Thoracic aorta (tissue), 2 donors: ENCODE results near the gene DCAF8L1. TPM values are rescaled to one million over a fixed set of nuclear protein-coding genes. Genes with fewer than 3 reads are reported as not detected.
"Not testable (repeated sequence)": the region's sequence is repeated elsewhere in the genome, so short reads cannot be mapped to it uniquely, and the experiment has no call there.

Source experiments
- ATAC-seq: fragments of 150-250 bp; one replicate; pipeline ENCODE4 v1.8.0; 2017; ENCODE audit warnings: low read depth; ENCODE audit not compliant: insufficient number of reproducible peaks, low FRiP score
- DNase-seq: peaks from one replicate; pipeline ENCODE4 v3.0.0-alpha.2; 2020; ENCODE audit warnings: low spot score
- H3K27ac ChIP-seq, 2 donors: fragments of 200-600 bp; sonication (generic); 1 replicate in 1 of 2; 2 replicates in 1 of 2; pipeline ENCODE4 v1.5.1; 2016; ENCODE audit warnings: mild to moderate bottlenecking in 2 of 2, moderate library complexity in 2 of 2
- H3K27me3 ChIP-seq: fragments of 200-600 bp; sonication (generic); replicated peaks from 2 replicates; pipeline ENCODE4 v1.6.0; 2016; ENCODE audit warnings: mild to moderate bottlenecking; ENCODE audit not compliant: insufficient read depth
- H3K36me3 ChIP-seq: fragments of 200-600 bp; sonication (generic); one replicate; pipeline ENCODE4 v1.5.1; 2016
- H3K4me1 ChIP-seq, 2 donors: fragments of 200-600 bp; sonication (generic); 1 replicate in 1 of 2; 2 replicates in 1 of 2; pipeline versions ENCODE4 v1.5.1 to v1.6.0; 2016; ENCODE audit warnings: low read depth in 2 of 2, mild to moderate bottlenecking in 1 of 2; ENCODE audit not compliant: control insufficient read depth in 1 of 2
- H3K4me3 ChIP-seq: fragments of 200-600 bp; sonication (generic); 2 replicates; pipeline ENCODE4 v1.5.1; 2016; ENCODE audit warnings: mild to moderate bottlenecking
- H3K9me3 ChIP-seq: fragments of 200-600 bp; sonication (generic); 2 replicates; pipeline ENCODE4 v1.5.1; 2016
- total RNA-seq, 2 donors: library from RNA; depleted of rRNA; stranded (reverse); fragments of >200 nt; gene quantifications; one replicate each; pipeline versions ENCODE4 v1.1.0 to v1.2.3, GENCODE V29; 2016
- TF ChIP-seq, protein P1 (sequence below): fragments of 200-600 bp; sonication (generic); IDR thresholded peaks from one replicate; pipeline ENCODE4 v1.5.1; 2019; ENCODE audit warnings: antibody characterized with exemption

DCAF8L1 gene
- total RNA-seq, 2 donors from 2014 or later = not detected

DNA sequence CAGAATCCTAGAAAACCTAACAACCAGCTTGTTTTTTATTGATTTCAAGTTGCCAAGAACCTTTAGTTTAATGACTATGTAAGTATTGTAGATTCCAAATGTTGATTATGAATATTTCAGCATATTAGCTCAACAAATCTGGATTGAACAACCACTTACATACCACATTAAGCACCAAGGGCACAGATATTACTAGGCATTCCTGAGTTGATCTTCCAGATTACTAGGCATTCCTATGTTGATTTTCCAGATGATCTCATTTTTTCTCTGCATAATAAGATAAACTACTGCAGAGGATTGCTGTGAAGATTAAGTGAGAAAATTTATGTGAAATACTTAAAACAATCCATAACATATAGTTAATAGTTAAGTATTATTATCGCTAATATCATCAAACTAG, 17.4 kb upstream of the DCAF8L1 start:
- ATAC-seq (no peak), DNase-seq (no peak)
- Histone ChIP-seq H3K36me3 (no peaks in the 10 kb centered on the region), H3K4me1 (no peaks in the 10 kb centered on the region), H3K9me3 (no peaks in the 10 kb centered on the region), H3K27me3 (no peaks in the 10 kb centered on the region), H3K4me3 (no peak overlapping the region), H3K27ac (no peak overlapping the region)
- TF ChIP-seq, protein P1, sequence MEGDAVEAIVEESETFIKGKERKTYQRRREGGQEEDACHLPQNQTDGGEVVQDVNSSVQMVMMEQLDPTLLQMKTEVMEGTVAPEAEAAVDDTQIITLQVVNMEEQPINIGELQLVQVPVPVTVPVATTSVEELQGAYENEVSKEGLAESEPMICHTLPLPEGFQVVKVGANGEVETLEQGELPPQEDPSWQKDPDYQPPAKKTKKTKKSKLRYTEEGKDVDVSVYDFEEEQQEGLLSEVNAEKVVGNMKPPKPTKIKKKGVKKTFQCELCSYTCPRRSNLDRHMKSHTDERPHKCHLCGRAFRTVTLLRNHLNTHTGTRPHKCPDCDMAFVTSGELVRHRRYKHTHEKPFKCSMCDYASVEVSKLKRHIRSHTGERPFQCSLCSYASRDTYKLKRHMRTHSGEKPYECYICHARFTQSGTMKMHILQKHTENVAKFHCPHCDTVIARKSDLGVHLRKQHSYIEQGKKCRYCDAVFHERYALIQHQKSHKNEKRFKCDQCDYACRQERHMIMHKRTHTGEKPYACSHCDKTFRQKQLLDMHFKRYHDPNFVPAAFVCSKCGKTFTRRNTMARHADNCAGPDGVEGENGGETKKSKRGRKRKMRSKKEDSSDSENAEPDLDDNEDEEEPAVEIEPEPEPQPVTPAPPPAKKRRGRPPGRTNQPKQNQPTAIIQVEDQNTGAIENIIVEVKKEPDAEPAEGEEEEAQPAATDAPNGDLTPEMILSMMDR = no peak

DNA sequence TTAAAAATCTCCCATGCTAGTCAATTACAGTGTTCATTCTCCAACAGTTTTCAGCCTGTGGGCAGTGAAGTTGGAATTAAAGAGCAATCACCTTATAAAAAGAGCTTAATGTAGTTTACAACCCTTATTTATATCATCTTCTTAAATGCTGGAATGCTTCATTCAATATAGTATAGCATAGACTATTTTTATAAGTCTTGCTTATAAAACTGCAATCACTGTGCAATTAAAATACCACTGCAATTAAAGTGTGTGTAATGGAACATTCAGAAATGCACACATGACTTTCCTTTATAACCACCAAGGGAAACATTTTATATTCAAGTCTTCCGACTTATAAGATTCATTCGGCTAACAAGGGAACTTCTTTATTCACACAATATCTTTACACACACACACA, 16.4 kb upstream of the DCAF8L1 start:
- DNase-seq (no peak), ATAC-seq (no peak)
- TF ChIP-seq, protein P1 = no peak
- Histone ChIP-seq H3K27ac (no peak overlapping the region), H3K4me1 (no peaks in the 10 kb centered on the region), H3K27me3 (no peaks in the 10 kb centered on the region), H3K9me3 (no peaks in the 10 kb centered on the region), H3K36me3 (no peaks in the 10 kb centered on the region), H3K4me3 (no peak overlapping the region)

- no peaks in the 10 kb centered on the region for H3K36me3 ChIP-seq
- TF ChIP-seq, protein P1 = no peak
- no peaks in the 10 kb centered on the region for H3K27me3 ChIP-seq
- no peaks in the 10 kb centered on the region for H3K9me3 ChIP-seq
- no peak overlapping the region for H3K4me3 ChIP-seq
- no peaks in the 10 kb centered on the region for H3K4me1 ChIP-seq
- no peak overlapping the region for H3K27ac ChIP-seq
- no peak for ATAC-seq
- no peak for DNase-seq
These were observed 14.9 kb upstream of the DCAF8L1 start for GRCh38 chrX:27996132-27996531.

DNA sequence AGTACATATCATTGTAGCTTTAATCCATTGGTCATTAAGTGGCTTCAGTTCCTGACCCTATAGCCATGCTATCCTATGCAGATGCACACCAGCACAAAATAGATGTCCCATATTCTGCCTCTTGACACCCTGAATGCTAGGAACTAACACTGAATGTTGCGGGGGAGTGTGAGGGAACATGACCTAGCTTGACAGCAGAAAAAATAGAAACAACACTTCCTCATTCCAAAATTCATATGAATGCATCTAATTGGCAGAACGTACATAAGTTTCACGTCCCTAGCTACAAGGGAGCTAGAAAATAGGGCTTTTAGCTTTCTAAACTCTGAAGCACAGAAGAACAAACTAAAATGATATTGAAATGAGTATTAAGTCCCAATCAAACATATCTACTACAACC, 14.4 kb upstream of the DCAF8L1 start:
- Histone ChIP-seq H3K27ac (no peak overlapping the region), H3K27me3 (no peaks in the 10 kb centered on the region), H3K4me1 (no peaks in the 10 kb centered on the region), H3K9me3 (no peaks in the 10 kb centered on the region), H3K36me3 (no peaks in the 10 kb centered on the region), H3K4me3 (no peak overlapping the region)
- DNase-seq = no peak
- TF ChIP-seq, protein P1 = no peak
- ATAC-seq = no peak

DNA sequence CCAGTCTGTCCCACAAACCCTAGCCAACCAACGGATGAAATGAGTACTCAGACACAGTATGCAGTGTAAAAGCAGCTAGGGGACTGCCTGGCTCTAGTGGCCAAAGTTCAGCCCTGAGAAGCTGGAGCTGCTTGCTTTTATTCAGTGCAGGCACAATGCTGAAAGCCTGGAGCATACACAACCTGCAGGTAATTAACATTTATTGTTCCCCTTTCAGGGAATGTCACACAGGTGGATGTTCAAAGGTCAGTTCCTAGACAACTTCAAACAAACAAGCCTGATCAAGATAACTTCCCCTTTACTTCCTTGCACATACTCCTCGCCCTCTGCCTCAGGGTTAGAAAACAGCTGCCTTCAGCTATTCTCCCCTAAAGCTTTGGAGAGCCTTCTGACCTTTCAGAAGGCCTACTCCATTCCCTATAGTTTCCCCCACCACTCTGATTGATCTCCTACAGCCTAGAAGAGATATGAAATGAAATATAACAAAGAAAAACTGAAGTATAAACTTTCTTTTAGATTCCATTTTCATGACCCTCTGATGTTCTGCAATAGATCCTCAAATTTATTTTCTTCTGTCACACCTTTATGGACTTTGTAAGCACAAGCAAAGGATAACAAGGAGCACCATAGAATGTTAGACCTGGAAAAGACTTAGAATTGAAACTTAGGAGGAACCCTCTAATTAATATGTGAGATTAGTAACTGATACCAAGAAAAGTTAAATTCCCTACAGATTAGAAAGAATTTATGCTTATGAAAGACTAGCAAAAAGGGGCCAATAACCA, 6.8 kb upstream of the DCAF8L1 start:
- Histone ChIP-seq H3K4me3 (no peak overlapping the region), H3K27ac (no peak overlapping the region), H3K4me1 (no peaks in the 10 kb centered on the region), H3K9me3 (no peaks in the 10 kb centered on the region), H3K27me3 (no peaks in the 10 kb centered on the region), H3K36me3 (no peaks in the 10 kb centered on the region)
- TF ChIP-seq, protein P1 = no peak
- DNase-seq (no peak), ATAC-seq (no peak)

- not testable (repeated sequence) for H3K36me3 ChIP-seq, H3K4me1 ChIP-seq, H3K9me3 ChIP-seq, H3K4me3 ChIP-seq, ATAC-seq, H3K27ac ChIP-seq, DNase-seq, H3K27me3 ChIP-seq
These were observed 4.3 kb downstream of the DCAF8L1 start for GRCh38 chrX:27976934-27977333.
